Gastrocnemius medialis (tissue), 4 donors: Measurements from ENCODE around the gene SEPTIN11.

Experiments used
- CTCF ChIP-seq, 5 experiments: fragments of 450-650 bp in 3 of 5; fragments of 200-600 bp in 2 of 5; sonication (generic) in 2 of 5; IDR thresholded peaks in 4 of 5; conservative IDR thresholded peaks in 1 of 5; 1 replicate in 4 of 5; 2 replicates in 1 of 5; pipeline ENCODE4 v1.5.1; 2016 to 2019; ENCODE audit warnings: antibody characterized with exemption in 5 of 5, mild to moderate bottlenecking in 3 of 5, moderate library complexity in 3 of 5
- POLR2A ChIP-seq, 2 donors: fragments of 450-650 bp; IDR thresholded peaks; one replicate each; pipeline ENCODE4 v1.6.1; 2017; ENCODE audit warnings: antibody characterized with exemption in 2 of 2, mild to moderate bottlenecking in 2 of 2, moderate library complexity in 2 of 2

- TF ChIP-seq CTCF (IDR thresholded peaks at IDR 0.05 in 4 of 5, conservative IDR thresholded peaks at IDR 0.05 in 1 of 5) (no peak), POLR2A (IDR thresholded peaks at IDR 0.05) (no peak)
These were observed 2.5 kb downstream of the SEPTIN11 start for GRCh38 chr4:76952071-76952470.
